ENCODE data around the gene STMP1.
A peak's percentile ranks its signal among the peaks of the same experiment; 100 is the strongest.

STMP1 gene

GRCh38 chr7:135693558-135693957 lies 31.2 kb downstream of the STMP1 start:
- in situ Hi-C loops (cut with HindIII; ENCODE audit: low sequenced_read_pairs): no loop called here
- DNase-seq (ENCODE audit: low read depth, low spot score): no peak
- H3K4me3 ChIP-seq (ENCODE audit: low read depth, low read length): no peak overlapping the region
- no peak for TF ChIP-seq CTCF (IDR thresholded peaks at IDR 0.05; ENCODE audit: low read depth, low read length)

DNA sequence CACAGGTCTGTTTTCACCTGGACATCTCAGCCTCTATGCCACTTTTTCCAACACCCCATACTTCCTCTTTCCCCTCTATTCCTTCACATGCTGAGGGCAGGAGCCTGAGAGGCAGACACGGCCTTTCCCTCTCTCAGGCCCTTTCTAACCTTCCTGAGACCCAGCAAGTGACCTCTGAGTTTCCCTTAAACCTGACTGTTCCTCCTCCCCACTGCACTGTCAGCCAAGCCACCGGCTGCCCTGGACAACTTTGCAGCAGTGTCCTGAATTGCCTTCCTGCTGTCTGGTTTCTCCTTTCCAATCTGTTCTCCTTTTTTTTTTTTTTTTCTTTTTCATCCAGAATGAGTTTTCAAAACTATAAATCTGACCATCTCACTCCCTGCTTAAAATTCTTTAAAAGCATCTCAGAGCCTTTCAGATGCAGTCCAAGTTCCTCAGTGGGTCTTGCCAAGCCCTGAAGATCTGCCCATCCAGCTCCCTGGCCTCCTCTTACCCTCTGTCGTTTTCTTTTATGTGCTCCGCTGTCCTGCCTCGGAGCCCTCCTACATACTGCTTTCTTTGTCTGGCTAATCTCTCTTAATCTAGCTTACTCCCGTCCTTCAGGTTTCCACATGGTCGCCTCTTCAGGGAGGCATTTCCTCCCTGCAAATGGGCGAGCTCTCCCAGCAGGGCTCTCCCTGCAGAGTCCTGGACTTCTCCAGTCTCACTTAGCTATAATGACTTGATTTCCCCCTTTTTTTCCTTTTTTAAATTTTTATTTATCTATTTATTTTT lies 35.1 kb downstream of the STMP1 start:
- DNase-seq (ENCODE audit: low read depth, low spot score): no peak
- TF ChIP-seq CTCF (IDR thresholded peaks at IDR 0.05; ENCODE audit: low read depth, low read length): no peak
- in situ Hi-C loops (cut with HindIII; ENCODE audit: low sequenced_read_pairs): no loop called here
- no peak overlapping the region for H3K4me3 ChIP-seq (ENCODE audit: low read depth, low read length)

DNA sequence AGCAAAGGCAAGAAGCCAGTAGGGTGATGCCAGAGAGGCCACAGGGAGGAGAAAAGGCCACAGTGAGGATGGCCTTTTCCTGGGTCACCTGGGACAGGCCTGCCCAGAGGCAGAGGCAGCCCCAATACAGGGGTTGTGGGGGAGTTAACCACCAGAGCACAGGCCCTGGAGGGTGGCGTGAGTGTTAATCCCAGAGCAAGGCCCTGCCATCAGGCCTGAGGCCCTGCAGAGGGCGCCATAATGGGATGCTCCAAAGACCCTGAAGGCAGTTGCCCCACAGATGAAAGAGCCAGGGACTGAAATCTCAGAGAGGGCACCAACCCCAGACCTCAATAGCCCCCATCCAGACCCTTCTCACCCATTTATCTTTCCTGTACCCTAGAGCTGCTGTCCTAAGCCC lies 41.8 kb downstream of the STMP1 start:
- no peak overlapping the region for H3K4me3 ChIP-seq (ENCODE audit: low read depth, low read length)
- TF ChIP-seq CTCF (IDR thresholded peaks at IDR 0.05; ENCODE audit: low read depth, low read length): peak; percentile 29
- no peak for DNase-seq (ENCODE audit: low read depth, low spot score)
- in situ Hi-C loops (cut with HindIII; ENCODE audit: low sequenced_read_pairs): no loop called here

- no peak for DNase-seq (ENCODE audit: low read depth, low spot score)
- TF ChIP-seq CTCF (IDR thresholded peaks at IDR 0.05; ENCODE audit: low read depth, low read length): no peak
- in situ Hi-C loops (cut with HindIII; ENCODE audit: low sequenced_read_pairs): no loop called here
- no peak overlapping the region for H3K4me3 ChIP-seq (ENCODE audit: low read depth, low read length)
Observed at GRCh38 chr7:135704698-135705097, 42.4 kb downstream of the STMP1 start.

DNA sequence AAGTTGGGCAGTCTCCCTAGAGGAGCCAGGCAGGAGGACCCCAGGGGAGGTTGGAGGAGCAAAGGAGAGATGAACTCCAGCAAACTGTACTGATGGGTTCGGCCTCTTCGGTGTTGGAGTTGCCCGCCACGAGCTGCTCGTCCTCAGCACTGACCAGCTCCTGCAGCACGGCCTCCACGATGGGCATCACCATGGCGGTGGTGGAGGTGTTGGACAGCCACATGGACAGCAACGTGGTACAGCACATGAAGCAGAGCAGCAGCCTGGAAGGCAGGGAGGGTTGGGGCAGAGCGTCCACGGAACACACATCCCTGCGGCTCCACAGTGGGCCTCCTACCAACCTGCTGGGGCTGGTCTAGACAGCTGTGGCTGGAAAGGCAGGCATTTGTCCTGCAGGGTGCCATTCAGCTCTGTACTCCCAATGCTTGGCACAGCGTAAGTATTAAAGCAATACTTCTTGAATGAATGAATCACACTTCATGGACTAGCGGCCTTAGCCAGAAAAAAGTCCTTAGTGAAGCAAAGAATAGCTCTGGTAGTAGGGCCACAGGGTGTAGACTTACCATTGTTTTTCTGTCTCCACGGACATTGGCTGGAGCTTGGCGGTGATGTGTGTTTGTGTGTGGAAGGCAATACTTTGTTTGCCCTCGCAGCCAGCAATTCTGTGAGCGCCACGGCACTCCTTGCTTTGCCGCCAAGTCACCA lies 43.9 kb downstream of the STMP1 start:
- DNase-seq (ENCODE audit: low read depth, low spot score): no peak
- in situ Hi-C loops (cut with HindIII; ENCODE audit: low sequenced_read_pairs): no loop called here
- no peak for TF ChIP-seq CTCF (IDR thresholded peaks at IDR 0.05; ENCODE audit: low read depth, low read length)
- no peak overlapping the region for H3K4me3 ChIP-seq (ENCODE audit: low read depth, low read length)

DNA sequence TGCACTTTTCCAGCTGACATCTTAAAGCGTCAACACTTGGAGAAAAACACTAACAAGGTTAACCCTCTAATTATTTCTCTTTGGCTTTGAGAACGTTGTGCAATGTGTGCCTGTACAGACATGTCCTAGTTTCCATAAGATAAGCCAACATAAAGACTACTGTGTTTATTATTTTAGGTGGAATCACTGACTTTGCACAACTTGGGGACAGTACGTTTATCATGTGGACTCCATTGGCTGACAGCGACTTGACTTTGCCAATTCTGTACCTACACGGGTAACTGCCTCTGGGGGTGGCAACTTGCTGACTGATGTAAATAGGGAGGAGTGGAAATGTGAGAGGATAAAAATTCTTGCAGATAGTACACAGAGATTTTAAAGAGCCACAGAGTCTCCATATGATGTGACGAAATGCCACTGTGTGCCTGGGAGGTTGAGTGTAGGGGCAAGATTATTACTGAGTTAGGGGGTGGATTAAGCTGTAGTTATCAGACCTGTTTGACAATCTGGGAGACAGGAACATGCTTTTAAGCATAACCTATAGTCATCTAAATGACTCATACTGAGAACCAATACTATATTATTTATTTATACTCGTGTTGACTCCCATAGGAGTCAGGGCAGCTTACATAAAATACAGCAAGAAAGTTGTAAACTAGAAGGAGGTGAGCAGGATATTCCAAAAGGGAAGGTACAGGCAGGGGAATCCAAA lies 44.7 kb downstream of the STMP1 start:
- in situ Hi-C loops (cut with HindIII; ENCODE audit: low sequenced_read_pairs): no loop called here
- TF ChIP-seq CTCF (IDR thresholded peaks at IDR 0.05; ENCODE audit: low read depth, low read length): no peak
- no peak for DNase-seq (ENCODE audit: low read depth, low spot score)
- no peak overlapping the region for H3K4me3 ChIP-seq (ENCODE audit: low read depth, low read length)

All from astrocyte of the spinal cord (primary cell).